NCI-H460 (cell line): ENCODE measurements around the gene N4BP3. TPM values are rescaled to one million over a fixed set of nuclear protein-coding genes. Genes with fewer than 3 reads are reported as not detected.

Experiments used
- DNase-seq: peaks from one replicate; pipeline ENCODE4 v3.0.0-alpha.2; 2016; ENCODE audit warnings: low read depth; ENCODE audit errors: extremely low read depth
- total RNA-seq: library from RNA; depleted of rRNA; stranded (reverse); fragments of >200 nt; shearing (Covaris generic); gene quantifications from 2 replicates; pipeline ENCODE4 v1.2.3, GENCODE V29; 2014

N4BP3 gene
- total RNA-seq, 1 experiment from 2014 or later, result 0.27 TPM

DNA sequence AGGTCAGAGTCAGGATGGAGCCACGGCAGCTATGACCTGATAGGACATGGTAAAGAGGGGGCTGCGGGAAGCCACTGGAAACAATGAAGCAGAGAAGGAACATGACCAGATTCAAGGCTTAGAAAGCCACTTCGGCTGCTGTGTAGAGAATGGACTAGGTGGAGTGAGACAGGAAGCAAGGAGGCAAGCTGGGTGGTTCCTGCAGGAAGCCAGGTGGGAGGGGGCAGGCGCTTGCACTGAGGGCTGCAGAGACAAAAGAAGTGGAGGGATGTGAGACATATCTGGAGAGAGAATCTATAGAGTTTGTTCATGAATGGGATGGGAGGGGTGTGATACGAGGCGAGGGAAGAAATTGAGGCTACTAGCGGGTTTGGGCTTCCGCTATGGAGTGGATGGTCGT, 19.0 kb upstream of the N4BP3 start:
- DNase-seq, result no peak

DNA sequence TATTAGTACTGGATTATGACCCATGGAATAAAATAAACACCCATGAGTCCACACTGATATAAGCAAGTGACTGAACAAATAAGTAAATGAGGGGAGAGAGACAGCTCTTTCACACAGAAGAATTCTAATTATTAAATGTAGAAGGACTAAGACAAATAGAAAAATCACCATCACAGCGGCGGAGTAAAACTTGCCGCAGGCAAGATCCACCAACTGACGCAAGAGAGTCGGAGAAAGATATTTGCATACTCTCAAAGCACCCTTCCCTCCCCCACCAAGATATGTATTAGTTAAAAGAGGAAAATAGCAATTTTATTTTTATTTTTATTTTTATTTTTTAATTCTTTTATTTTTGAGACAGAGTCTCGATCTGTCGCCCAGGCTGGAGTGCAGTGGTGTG, 14.6 kb upstream of the N4BP3 start:
- DNase-seq, result no peak

GRCh38 chr5:178103612-178104011, 9.7 kb upstream of the N4BP3 start:
- no peak for DNase-seq

DNA sequence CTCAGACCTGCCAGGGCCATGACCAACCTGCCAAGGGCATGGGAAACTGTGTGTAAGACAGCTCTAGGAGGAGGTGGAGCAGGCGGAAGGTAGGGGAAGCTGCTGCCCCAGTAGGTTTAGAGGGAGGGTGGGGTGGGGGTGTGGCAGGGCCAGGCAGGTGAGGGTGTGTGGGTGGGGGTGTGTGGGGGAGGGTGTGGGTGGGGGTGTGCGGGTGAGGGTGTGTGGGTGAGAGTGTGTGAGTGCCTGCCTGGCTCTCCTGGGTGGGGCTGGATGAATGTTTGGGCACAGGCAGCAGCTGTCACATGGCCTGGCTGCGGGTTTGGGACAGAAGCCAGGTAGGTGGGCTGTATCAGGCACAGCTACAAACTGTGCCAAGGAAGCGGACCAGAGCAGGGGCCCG, 8.8 kb upstream of the N4BP3 start:
- no peak for DNase-seq

DNA sequence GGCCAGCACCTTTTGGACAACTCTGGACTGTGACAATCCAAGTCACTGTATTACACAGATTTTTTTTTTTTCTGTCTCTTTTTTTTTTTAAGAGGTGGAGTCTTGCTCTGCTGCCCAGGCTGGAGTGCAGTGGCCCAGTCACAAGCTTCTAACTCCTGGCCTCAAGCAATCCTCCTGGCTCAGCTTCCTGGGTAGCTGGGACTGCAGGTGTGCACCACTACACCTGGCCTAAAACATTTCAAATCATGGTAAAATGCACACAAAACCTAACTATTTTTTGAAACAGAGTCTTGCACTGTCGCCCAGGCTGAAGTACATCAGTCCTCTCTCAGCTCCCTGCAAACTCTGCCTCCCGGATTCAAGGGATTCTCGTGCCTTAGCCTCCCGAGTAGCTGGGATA, 7.2 kb upstream of the N4BP3 start:
- DNase-seq, result no peak

GRCh38 chr5:178106556-178107239, 6.6 kb upstream of the N4BP3 start:
- DNase-seq, result no peak

GRCh38 chr5:178107756-178108310, 5.5 kb upstream of the N4BP3 start:
- DNase-seq, result no peak

DNA sequence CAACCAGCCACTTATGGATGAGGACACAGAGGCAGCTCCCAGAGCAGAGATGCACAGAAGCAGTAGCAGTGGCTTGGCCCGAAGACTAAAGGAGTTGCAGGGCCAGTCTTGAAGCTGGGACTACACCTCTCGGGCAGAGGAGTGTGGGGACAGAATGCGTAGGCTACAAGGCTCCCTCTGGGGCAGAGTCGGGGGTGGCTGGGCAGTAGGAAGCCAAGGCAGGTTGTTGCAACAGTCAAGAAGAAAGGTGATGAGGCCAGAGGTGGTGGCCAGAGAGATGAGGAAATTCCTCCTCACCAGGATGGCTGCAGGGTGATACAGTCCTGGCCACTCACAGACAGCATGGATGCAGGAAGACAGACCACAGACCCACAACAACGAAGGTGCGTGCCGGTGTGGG, 4.9 kb upstream of the N4BP3 start:
- DNase-seq, result no peak

GRCh38 chr5:178108966-178109365, 4.4 kb upstream of the N4BP3 start:
- DNase-seq, result no peak

GRCh38 chr5:178110511-178110910, 2.8 kb upstream of the N4BP3 start:
- DNase-seq, result no peak

- no peak for DNase-seq
Measured at GRCh38 chr5:178111925-178112324, 1.4 kb upstream of the N4BP3 start.

DNA sequence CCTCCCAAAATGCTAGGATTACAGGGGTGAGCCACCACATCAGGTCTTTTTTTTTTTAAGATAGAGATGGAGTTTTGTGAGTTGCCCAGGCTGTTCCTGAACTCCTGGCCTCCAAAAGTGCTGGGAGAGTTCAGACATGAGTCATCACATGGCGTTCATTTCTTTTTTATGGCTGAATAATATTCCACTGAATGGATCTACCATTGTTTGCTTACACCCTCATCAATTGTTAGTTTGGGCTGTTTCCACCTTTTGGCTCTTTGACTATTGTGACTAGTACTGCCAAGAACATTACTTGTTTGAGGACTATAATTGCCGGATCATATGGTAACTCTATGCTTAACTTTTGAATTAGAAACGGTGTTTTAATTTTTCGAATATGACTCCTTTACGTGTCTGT, 787 bp upstream of the N4BP3 start:
- no peak for DNase-seq

DNA sequence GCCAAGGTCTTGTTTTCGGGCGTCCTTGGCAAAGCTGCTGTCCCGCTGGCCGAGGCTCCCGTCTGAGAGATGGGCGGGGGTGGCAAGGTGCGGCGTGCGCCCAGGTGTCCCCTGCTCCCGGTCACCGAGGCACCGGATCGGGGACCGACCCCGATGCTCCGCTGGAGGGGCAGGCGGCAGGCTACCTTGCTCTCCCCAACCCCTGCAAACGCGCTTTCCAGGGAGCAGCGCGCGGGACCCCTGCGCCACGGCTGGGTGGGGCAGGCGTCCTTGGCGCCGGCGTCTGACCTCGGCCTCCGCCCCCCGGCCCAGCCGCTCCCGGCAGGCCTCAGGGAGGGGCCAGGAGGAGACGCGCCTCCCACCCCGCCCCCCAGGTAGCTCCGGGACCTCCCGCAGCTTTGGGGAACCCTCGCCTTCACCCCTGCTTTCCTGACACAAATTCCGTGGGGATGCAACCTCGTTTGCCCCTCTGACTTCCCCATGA, 551 bp downstream of the N4BP3 start:
- no peak for DNase-seq

DNA sequence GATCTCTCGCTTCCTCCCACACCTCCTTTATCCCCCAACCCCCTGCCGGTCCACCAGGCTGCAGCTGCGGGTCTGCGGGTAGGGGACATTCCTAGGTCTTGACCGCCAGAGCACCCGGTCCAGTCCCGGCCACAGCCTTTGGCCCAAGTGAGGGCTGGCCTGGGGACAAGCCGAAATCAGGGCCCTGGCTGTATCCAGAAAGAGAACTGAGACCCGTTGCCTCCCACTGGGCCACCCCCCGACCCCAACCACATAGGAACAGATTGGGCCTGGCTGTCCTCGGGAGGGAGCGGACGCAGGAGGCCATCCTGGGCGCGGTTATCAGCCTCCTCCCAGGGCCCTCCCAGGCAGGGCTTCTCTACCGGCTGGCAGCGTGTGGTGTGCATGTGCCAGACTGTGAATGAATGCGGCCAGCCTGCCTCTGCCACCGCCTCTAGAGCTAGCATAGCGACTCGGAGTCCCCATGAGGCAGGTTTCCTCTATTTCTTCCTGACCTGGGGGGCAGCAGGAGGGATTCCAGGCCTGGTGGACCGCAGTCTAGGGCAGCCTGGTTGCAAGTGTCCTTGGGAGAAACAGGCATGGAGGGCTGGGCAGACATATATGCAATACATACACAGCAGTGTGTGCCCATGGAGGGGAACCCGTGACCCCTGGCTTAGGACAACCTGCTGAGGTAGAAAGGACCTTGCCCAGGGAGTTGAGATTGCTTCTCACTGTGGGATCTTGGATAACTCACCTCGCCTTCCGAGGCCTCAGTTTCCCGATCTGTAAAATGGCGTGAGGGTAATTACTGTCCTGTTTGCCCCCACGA, 1.2 kb downstream of the N4BP3 start:
- DNase-seq, result no peak

- no peak for DNase-seq
Measured at GRCh38 chr5:178115136-178115813, 1.9 kb downstream of the N4BP3 start.

DNA sequence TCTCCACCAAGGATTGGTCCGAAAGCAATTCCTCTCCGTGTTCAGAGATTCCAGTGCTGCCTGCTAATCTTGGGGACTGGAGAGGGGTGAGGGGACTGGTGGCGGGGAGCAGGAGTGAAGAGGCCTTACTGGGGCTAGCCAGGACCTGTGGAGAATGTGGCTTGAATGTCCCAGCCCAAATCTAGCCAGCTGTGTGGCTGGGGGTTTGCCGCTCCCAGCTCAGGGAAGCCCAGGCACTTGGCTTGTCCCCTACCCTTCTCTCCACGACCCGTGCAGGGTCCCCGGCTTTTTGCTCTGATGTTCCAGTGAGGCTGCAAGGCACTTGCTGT, 2.4 kb downstream of the N4BP3 start:
- no peak for DNase-seq

- no peak for DNase-seq
Measured at GRCh38 chr5:178116143-178116885, 3.0 kb downstream of the N4BP3 start.

DNA sequence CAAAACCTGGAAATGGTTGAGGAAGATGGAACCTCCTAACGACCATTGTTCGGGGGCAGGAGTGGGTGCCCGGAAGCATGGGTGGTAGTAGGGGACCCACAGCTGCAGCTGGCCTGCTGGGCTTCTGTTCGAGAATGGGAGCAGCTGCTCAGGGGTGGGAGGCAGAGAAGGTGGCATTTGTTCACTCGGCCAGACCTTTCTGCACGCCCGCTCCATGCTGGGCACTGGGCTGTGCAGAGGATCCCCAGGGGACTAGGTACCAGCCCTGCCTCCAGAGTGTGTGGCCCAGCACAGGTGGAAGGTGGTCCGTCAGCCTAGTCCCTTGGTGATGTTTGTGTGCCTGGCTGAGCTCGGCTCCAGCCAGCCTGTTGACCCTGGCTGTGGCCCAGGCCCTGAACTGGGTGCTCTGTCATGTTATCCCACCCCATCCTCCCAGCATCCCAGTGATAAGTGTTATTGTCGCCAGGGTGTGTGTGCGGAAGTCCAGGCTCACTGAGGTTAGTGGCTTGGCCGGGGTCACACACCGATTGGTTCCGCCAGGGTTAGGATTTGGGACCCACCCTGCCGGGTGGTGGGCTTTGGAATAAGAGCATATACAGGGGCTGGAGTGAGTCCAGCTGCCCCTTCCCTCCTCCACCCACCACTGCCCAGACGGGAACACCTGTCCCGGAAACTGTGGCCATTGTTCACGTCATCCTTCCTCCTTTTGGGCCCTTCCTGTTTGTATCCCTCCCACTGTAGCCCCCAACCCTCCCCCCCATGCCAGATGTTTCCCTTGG, 4.8 kb downstream of the N4BP3 start:
- DNase-seq, result no peak

GRCh38 chr5:178119915-178120606, 6.7 kb downstream of the N4BP3 start:
- DNase-seq, result no peak
